IPS-NIHi7 (cell line): ENCODE data around the gene PAK3.

ENCODE experiments used
- DNase-seq: peaks from one replicate; pipeline ENCODE4 v3.0.0; 2012; ENCODE audit warnings: mixed read lengths; ENCODE audit errors: extremely low spot score

PAK3 gene

DNA sequence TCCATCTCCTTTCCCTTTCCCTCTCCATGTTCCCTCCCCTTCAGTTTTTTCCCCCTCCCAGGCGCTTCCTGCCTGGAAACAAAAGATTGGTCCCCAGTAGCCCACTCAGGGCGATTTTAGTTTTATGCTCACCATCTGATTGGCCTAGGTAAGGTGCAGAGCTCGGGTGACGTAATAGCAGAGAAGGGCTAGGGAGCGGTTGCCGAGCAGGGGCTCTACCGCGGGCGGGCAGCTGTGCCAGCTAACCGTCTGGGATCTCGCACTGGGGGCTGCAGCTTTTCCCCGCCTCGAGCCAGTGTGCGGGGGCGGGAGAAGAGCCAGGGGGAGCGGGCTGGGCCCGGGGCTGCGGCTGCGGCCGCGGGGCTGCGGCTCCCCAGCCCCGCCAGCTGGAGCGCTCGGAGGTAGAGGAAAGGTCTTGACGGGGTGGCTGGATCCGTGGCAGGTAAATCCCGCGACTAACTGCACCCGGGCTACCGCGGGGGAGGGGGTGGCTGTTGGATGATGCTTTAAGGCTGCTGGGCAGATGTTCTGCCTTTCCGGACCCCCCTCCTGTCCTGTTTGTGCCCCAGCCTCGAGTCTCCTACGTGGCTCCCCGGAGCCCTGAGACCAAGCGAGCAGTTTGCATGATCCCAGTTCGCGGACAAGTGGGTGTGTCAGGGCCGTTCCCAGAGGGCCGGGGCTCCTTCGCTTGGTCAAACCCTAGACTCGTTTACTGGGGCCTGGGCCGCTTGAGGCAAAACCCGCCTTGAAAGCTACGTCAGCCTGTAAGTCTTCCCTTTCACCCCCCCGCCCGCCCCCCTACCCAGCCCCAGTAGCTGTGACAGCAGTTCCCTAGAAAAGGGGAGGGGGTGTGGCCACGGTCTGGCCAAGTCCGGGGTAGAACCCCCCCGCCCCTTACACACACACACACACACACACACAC, at the start of gene PAK3:
PAK3 (plus strand) TSS at position 218 of the 922 bp plus-strand sequence. CDS start 26,913 bp downstream, outside the sequence.
- peak; percentile 79 for DNase-seq

DNA sequence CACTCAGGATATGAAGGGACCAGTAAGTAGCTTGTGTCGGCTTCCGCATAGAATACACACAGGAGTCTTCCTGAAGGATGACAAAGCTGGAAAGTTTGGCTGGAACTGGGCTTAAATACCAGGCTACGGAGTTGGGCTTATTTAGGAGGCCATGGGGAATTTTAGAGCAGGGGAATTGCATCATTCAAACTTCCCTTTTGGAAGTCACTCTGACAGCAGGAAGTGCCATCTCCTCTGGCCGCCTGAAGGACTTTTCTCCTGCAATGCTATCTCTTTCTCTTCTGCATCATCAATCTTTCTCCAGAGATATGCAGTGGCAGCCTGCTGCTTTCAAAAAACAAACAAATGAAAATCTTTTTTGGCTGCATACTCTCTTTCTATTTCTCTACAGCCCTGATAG, 48.4 kb upstream of the PAK3 start:
- DNase-seq: no peak

DNA sequence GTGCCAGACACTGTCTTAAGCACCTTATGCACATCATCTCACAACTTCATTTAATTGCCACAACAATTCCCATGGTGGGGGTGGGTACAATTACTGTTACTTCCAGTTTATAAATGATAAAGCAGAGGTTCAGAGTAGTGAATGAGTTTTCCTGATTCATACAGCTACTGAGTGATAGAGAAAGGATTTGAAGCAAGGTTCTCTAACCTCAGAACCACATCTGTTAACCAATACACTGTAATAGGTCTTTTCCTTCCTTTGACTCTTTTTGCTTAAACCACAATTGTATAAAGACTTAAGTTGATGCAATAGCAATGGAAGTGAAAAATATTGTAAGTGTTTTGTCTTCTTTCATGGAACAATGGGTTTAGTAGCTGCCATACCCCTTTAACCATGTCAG, 43.5 kb upstream of the PAK3 start:
- DNase-seq: no peak

DNA sequence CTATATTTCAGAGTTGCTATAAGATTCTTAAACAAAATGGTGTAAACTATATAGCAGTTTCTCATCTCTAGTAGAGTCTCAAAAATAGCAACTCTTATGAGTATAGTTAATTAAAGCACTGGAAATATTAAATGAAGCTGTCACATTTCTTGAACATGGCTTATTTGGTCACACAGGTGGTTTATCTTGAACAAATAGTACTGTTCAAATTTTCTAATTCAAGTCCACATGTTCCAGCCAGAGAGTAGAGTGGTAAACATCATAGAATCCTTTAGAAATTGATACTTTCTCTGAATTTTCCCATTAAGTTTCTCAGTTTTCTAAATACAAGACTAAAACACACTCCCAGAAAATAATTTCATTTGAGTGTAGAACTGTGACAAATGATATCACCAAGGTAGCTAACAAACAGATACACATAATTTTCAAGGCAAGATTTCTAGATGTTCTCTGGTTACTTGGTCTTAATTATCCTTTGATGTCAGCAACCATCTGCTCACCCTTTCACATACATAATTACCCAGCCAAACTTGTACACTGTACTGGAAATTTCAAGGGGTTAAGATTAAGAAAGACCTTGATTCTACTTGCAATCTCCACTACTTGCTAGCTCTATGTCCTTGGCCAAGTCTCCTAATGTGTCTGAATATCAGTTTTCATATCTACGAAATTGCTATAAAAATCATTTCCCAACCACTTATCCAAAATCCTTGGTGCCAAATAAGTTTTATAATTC, 24.3 kb upstream of the PAK3 start:
- DNase-seq: no peak

DNA sequence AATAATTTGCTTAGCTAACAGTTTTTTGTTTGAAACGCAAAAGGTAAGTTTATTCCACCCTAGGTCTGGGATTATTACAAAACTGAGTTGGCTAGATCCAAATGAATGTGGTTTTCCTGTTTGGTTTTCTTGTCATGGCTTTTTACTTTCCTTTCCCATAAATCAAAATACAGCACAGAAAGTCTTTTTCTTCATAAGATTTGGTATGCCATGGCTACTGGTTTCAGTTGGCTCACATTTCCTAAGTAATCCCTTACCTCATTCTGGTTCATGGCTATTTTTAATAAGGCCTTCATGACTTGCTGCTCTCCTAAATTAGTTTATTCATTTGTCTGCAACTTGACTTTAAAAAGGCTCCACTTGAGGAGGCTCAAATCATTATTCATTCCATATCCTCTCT, 12.9 kb upstream of the PAK3 start:
- DNase-seq: no peak

DNA sequence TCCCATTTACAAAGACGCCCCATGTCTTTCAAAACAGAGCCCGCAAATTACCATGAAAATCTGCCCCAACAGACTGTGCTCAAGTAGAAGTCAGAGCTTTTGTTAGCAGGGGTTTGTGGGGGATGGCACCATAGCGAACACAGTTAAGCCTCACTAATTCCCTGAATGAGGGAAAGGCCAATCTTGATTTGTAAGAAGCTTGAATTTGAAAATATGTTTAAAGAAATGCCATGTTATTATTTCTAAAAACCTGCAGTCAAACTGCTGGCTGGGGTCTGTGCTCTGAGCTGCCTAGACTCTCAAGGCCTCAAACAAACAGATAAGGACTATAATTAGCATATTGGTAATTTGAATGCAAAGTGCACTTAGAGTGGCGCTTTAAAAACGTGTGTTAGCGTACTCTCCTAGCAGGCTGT, 9.4 kb upstream of the PAK3 start:
- no peak for DNase-seq

DNA sequence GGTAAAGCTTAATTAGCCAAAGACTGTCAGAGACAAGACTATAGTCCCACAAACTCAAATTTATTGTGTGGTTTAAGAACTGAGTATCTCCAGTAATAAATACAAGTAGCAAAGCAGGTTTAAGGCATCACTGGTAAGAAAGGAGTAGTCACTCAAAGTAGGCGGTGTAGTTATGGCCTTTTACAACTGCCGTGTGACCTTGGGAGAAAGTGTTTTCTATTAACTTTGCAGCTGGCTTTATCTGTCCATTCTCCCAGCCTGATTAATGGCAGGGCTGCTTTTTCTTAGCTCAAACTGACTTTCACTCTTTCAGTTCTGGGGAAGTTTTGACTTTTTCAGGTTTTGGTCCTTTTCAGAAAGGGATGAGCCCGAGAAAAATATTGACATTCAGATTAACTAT, 7.4 kb upstream of the PAK3 start:
- no peak for DNase-seq

DNA sequence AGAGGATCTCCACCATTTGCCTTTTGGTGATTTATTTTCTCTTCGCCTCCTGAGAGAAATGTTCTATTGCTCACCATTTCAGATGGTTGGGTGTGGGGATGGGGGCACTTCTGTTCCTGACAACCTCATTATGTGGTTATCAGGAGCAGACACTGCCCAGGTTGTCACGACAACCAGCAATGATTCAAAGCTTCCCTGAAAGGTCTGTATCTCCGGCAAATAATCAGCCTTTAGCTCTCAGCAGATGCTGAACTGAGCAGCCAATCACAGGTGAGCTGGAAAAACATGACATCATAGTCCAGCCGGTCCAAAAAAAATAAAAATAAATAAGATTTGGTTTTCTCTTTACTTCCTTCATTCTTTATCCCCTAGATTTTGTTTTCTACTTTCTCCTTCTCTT, 5.5 kb upstream of the PAK3 start:
- no peak for DNase-seq

DNA sequence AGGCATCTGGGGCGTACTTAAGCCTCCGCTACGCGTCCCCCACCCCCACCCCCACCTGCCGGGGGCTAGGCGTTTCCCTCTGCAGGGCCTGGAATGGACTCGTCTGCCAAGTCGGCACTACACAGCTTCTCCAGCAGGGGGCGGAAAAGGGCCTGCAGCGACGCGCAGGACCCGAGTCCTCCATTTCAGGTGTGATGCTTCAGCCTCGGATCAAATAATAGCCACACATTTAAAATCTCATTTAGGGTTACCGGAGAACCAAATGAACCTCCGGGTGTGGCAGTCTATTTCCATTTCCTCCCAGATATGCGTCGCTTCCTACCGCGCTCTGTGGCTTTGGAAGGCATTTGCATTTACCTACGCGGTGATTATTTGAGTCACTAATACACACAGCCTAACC, 2.9 kb downstream of the PAK3 start:
- peak; percentile 87 for DNase-seq

DNA sequence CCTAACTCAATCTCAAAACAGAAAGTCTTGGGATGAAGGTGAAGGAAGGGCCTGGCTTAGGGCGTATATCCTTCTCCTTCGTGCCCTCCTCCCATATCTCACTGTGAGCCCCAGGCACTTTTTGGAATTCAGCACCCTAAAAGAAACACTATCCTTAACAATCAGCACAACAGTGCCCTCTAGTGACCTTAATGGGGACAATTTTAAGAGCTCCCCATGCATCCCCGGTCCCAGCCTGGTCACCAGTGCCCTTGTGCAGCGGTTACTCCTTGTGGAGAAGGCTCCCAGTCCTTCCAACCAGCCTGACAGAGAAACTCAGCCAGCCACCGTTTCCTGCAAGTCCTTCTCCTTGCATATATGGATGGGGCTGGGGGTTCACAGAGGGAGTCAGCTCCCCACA, 4.2 kb downstream of the PAK3 start:
- peak; percentile 89 for DNase-seq

DNA sequence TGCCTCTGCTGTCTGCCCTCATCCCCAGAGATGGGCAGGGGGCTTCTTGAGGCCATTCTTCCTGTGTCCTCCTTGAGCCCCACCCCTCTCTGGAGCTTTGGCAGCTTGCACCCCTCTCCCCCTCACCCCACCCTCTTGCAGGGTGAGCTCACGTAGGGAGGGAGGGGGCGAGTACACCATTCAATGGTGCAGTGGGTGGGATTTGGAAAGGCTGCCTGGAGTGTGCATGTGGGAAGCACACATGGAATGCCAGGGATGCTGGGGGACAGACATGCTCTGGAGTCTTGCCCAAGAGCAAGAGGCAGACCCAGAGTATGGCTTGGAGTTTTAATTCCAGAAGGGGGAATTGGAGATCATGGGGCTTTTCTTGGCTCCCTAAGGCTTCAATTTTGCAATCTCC, 5.6 kb downstream of the PAK3 start:
- DNase-seq: no peak

DNA sequence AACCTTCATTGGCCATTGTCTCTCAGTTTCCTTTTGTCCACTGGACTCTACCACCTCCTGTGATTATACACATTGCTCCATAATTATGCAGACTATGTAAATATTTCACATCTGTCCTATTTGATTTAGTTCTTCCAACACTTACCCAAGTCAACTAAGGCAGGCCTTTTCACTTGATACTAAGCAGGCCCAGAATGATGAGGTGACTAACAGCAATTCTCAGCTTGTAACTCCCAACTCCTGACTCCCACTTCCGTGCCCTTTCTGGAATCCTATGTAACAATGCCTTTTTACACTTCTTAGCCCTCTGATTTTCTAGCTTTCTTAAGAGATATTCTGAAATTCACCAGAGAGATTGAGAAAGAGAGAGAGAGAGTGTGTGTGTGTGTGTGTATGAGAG, 6.6 kb downstream of the PAK3 start:
- DNase-seq: no peak

DNA sequence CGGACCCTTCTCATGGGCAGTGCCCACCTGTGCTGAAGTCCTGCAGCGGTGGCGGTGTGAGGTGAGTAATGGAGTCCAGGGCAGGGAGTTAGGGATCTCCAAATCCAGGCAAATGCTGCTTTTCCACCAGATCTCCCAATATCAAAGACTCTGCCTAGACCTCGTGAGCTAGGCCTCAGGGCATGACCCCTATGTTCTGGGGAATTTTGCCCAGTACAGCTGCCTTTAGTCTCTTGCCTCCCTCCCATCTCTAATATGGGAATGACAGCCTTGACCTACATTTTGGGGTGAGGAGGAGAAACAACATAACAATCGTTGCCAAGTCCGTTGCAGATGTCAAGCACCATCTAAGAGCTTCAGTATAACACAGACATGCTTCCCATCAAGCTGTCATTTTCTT, 7.3 kb downstream of the PAK3 start:
- DNase-seq: no peak

DNA sequence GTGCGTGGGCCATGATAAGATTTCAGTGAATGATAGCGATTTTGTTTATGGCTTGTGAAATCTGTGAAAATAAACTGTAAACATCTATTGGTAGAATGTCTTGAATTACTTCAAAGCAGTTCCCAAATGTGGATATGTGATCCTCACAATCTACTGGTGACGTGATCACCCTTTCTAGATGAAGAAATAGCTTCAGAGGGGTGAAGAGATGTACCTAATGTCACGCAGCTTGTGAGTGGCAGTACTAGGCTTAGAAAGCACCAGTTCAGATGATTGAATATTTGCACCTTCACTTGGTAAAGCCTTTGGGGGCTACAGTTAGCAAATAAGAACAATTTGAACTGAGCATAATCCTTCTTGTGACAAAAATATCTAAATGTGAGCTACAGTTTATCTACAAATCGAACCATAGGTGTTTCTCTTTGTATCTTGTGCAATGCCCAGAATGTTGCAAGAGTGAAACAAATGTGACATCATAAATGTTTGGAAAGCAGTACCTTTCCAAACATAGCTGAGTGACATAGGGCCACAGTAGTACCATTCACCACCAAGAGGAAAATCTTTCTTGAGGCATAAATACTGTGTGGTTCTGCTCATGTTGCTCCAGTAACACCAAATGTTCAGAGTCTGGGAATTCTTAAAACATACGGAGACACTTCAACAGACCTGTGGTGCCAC, 14.2 kb downstream of the PAK3 start:
- no peak for DNase-seq

DNA sequence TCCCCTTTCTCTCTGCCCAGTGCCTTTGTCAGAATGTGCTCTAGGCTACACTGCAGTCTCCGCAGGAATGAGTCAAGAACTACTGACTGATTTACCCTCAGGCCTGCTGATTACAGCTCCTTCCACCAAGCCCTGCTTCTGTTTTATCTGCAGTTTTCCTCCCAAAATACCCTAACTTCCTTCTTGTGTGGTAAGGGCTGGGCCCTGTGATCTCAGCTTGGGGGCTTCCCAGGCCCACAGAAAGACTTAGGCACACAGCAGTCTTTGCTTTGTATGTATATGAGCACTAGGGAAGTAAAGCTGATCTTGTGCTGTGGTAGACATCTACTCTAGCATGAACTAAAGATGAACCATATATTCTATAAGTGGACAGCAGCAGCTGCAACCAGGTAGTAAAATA, 18.8 kb downstream of the PAK3 start:
- DNase-seq: no peak

DNA sequence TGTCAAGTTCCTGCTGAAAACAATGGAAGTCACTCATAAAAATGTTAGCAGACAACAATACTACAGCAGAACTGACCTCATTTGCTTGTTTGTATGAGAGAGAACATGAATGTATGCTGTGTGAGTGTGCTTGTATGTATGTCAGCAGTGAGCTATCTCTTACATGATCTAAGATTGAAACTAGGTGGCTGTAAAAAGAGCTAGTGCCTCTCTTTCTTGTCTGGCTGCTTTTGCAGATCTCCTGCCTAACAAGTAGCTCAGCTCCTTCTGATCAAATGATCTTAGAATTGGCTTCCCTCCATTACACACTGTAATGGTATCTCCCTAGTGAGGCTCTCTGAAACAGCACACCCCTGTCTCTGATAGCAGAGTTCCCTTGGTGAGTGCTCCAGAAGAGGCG, 20.7 kb downstream of the PAK3 start:
- DNase-seq: no peak

DNA sequence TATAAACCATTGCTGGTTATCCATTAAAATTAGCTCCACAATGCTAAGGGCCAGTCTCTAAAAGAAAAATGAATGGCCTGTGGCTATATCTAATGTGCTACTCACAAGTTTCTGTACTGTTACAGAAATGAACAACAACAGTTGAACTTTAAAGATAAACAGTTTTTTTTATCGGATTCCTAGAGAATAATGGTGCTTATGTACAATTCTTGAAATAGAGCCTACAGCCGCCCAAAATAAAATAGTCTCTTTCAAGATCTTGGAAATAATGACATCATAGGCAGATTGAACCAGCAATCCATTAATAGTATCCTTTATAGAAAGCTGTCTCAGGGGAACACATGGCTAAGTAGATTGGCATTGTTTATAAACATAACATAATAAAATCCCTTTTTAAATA, 23.4 kb downstream of the PAK3 start:
- no peak for DNase-seq

DNA sequence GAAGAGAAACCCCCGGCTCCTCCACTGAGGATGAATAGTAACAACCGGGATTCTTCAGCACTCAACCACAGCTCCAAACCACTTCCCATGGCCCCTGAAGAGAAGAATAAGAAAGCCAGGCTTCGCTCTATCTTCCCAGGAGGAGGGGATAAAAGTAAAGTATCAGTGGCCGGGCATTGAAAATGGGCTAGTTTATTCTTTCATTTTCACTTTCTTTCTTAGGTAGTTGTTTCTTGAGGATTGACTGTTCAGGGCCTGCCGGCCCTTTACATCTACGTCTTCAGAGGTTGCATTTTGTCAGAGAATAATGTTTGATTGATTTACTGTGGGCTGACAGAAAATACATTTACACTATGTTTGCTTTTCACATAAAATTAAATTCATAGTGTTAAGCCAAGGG, 27.1 kb downstream of the PAK3 start:
- DNase-seq: no peak

DNA sequence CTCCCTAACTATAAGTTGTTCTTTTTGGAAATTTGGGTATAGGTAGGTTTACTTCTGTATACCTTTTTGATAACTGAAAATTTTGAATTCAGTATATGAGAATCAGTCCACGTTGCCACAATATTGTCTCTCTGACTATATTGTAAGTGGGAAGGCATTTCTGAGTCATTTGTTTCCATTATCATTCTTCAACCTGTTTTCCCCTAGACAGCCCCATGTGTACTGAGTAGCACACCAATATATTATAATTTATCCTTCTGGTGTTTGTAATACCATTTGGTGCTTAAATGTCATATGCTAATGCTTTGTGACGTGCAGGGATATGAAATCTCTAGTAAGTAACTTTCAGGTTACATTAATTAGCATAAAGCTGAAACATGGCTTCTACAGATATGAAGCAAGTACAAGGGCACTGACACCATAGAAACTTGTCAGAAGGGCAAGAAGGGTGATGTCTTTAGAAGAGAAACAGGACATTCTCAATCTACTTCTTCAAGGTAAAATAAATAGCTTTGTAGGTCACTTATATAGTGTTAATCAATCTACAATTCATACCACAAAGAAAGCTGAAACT, 27.7 kb downstream of the PAK3 start:
- DNase-seq: no peak

DNA sequence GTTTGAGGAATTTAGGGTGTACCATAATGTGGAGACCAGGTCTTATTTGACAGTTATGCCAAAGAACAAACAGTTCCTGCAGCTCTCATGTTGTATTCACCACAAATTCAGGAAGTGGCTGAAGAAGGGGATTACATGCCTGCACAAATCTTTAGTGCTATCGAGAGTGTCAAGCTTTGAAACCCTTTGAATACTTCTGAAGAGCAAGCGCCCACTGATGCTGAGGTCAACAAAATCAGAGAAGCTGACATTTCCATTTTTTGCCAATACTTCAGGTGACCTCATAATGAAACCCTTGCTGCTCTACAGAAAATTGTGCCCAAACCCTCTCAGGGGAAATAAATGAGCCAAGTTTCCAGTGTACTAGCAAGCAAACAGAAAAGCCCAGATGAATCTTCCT, 28.4 kb downstream of the PAK3 start:
- no peak for DNase-seq

DNA sequence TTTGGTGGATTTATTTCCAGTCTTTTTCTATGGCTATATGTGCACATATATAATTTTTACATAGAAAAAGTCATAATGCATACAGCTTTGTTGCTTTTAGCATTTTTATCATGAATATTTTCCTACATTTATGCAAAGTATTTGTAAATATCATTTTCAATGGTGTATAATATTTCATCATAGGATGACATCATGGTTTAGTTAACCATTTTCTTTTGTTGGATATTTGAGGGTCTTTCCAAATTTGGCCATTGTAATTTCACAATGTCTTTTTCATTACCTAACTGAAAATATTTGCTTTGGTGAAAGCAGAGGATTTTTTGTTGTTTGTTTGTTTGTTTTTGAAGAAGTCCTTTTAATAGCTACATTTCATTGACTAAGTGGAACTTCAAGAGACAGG, 31.0 kb downstream of the PAK3 start:
- DNase-seq: no peak

DNA sequence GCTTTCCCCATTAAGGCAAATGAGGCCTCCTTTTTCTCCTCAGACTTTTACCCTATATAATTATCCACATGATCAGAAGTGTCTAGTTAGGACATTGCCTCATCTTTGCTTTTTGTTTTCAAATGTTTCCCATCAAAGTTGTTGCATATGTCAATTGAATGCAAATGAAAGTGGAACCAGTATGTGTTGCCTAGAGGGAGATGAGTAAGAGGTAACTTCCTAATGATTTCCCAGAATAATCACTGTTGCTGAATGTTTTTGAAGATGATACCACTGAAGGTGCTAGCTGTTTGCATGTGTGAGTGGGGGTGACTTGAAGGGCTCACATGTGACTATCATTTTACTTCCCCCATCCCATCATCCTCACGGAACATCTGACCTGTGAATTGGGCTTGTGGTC, 33.9 kb downstream of the PAK3 start:
- DNase-seq: no peak
